ENCODE data around the gene COL6A5.

Gene COL6A5

DNA sequence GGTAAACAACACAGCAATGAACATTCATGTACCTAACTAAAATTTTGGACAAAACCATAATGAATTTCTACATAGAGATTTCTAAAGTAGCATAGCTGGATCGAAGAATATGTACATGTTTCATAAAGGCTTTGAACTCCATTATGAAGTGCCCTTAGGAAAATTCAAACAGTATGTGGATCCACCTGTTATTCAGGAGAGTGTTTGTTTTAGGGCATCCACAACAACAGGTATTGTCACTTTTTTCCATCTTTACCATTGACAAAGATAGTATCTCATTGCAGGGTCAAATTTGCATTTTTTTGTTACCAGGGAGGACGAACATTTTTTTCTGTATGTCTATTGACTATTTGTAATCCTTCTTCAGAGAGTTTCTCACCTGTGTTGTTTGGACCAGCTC, 75.0 kb downstream of the COL6A5 start:
- no peak for DNase-seq (ENCODE audit: low read depth)
- no peak overlapping the region for H3K4me3 ChIP-seq (ENCODE audit: low read depth, low read length)
- no peak for TF ChIP-seq CTCF (IDR thresholded peaks at IDR 0.05; ENCODE audit: insufficient read depth, low read depth, low read length, missing control alignments)

- DNase-seq (ENCODE audit: low read depth): no peak
- H3K4me3 ChIP-seq (ENCODE audit: low read depth, low read length): no peak overlapping the region
- no peak for TF ChIP-seq CTCF (IDR thresholded peaks at IDR 0.05; ENCODE audit: insufficient read depth, low read depth, low read length, missing control alignments)
Measured at GRCh38 chr3:130423064-130423463, 77.6 kb downstream of the COL6A5 start.

GRCh38 chr3:130424837-130425236, 79.4 kb downstream of the COL6A5 start:
- DNase-seq (ENCODE audit: low read depth): no peak
- no peak for TF ChIP-seq CTCF (IDR thresholded peaks at IDR 0.05; ENCODE audit: insufficient read depth, low read depth, low read length, missing control alignments)
- H3K4me3 ChIP-seq (ENCODE audit: low read depth, low read length): no peak overlapping the region

DNA sequence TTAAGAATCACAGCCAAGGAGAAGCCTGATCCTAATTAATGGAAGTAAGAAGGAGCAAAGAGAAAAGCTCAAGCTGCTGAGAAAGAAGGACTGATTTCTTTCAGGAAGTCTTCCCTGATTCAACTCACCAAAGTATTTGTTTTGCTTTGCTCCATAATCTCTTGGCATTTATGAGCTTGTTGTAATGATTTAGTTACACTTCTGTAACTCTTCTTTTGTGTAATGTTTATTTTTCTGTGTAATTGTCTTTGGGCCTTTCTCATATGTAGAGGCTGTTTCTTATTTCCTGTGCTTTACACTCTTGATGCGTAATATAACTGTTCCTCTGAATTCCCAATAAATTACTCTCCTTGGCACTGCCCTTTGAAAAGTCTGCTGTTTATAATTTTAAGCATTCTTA, 80.0 kb downstream of the COL6A5 start:
- no peak for TF ChIP-seq CTCF (IDR thresholded peaks at IDR 0.05; ENCODE audit: insufficient read depth, low read depth, low read length, missing control alignments)
- no peak for DNase-seq (ENCODE audit: low read depth)
- H3K4me3 ChIP-seq (ENCODE audit: low read depth, low read length): no peak overlapping the region

DNA sequence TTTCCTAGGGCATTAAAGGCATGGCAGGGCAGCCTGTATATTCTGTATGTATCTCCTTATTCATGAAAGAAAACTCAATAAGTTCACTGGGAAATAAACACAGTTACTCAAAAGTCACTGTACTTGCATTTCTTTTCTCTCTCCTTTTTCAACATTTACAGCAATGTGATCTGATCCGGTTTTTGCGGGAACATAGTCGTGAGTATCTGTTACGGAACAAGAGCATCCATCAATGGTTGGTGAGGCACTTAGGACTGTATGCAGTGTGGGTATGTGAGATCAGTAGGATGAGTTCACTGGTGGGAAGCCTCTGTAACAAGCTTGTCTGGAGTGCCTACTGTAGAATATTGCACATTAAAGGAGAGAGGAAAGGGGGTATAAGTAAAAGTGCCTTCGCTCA, 80.7 kb downstream of the COL6A5 start:
- no peak for TF ChIP-seq CTCF (IDR thresholded peaks at IDR 0.05; ENCODE audit: insufficient read depth, low read depth, low read length, missing control alignments)
- H3K4me3 ChIP-seq (ENCODE audit: low read depth, low read length): no peak overlapping the region
- DNase-seq (ENCODE audit: low read depth): no peak

- no peak for TF ChIP-seq CTCF (IDR thresholded peaks at IDR 0.05; ENCODE audit: insufficient read depth, low read depth, low read length, missing control alignments)
- H3K4me3 ChIP-seq (ENCODE audit: low read depth, low read length): no peak overlapping the region
- DNase-seq (ENCODE audit: low read depth): no peak
Measured at GRCh38 chr3:130428871-130429712, 83.6 kb downstream of the COL6A5 start.

DNA sequence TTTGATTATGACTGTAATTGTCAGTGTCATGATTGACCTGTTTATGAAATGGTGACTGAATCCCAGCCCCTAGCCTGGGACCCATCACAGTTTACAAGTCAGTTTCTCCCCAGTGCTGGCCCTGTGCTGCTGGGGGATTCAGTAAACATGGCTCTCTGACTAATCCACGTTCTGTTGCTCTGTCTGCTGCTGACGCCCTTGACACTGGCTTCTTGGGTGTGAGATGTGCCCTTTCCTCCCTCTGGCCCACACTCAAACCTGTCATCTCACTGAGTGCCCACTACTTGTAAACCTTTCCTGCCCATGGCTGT, 84.2 kb downstream of the COL6A5 start:
- H3K4me3 ChIP-seq (ENCODE audit: low read depth, low read length): no peak overlapping the region

More for the DNA sequence above, 84.2 kb downstream of the COL6A5 start:
- DNase-seq (ENCODE audit: low read depth): no peak
- no peak for TF ChIP-seq CTCF (IDR thresholded peaks at IDR 0.05; ENCODE audit: insufficient read depth, low read depth, low read length, missing control alignments)

Measured in GM12865 (cell line).